ENCODE results near the gene FAR2. TPM values are rescaled to one million over a fixed set of nuclear protein-coding genes. Genes with fewer than 3 reads are reported as not detected.
"Not testable (repeated sequence)": the region's sequence is repeated elsewhere in the genome, so short reads cannot be mapped to it uniquely, and the experiment has no call there.

Gene FAR2
- total RNA-seq, 4 donors from 2014 or later: 0.62 to 4.1 (median 2.6) TPM

DNA sequence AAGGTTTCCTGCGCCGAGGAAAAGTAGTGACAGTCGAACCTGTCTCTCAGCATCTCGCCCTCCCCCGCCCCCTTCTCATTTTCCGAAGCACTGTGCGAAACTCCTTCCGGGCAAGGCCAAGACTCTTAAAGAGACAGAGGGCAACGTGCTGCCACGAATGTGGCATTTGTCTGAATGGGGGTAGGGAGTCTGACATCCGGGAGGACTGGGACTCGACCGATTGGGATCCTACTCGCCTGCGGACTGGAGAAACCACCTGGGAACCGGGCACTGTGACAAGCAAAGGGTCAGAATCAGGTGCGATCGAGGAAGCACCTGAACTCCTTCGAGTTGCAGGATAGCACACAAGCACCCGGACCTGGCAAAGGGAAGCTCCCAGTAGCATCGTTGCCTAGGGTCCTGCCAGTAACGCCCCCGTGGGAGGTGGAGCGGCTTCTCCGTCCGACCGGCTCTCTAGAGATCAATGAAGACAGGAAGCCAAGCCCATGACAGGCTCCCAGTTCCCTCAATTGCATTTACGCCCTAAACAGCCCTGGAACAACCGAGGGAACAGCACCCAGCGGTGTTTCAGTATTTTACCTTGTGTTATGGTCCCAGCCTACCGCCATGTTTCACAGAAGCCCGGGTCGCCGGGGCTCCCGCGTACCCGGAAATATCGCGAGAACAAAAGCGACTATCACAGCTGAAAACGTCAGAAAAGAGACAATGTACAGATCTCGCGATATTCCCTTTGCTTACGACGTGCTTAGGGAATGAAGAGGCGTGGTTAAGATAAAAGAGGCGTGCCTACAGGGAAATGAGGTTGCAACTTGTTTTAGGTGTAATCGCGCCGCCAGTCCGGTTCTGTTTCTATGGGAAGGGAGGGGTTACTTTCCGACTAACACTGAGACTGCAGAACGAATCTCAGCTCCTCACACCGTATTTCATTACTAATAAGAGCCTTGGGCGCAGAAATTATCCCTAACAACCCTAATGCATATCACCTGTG is 231.8 kb downstream of the FAR2 start, which contains the start of gene ERGIC2:
Gene ERGIC2, minus strand, starts transcription at position 637 of the 988 bp plus-strand sequence. CDS start 9,539 bp downstream, outside the sequence.
- in situ Hi-C loops (cut with MboI; ENCODE audit: low sequenced_read_pairs in 4 of 4): no loop called here
- Histone ChIP-seq H3K4me3 (peak within 1 kb of the TSS; percentile 88 to 99 (median 97)), H3K36me3 (no peaks in the 10 kb centered on the region), H3K27me3 (no peaks in the 10 kb centered on the region), H3K4me1 (peaks cover 13 to 15% of the 10 kb centered on the region in 2 donors), H3K27ac (peak within 1 kb of the TSS; percentile 79 to 89 (median 84)), H3K9me3 (no peaks in the 10 kb centered on the region)
- peak; percentile 36 to 50 for TF ChIP-seq POLR2A (IDR thresholded peaks at IDR 0.05)
- no peak for TF ChIP-seq CTCF (IDR thresholded peaks at IDR 0.05 in 4 of 5, conservative IDR thresholded peaks at IDR 0.05 in 1 of 5)
- ATAC-seq (peak; percentile 99 to 100), DNase-seq (peak; percentile 81 to 90)
- intact Hi-C loops (cut with DNase I; ENCODE audit: low total_unique reads): no loop called here

DNA sequence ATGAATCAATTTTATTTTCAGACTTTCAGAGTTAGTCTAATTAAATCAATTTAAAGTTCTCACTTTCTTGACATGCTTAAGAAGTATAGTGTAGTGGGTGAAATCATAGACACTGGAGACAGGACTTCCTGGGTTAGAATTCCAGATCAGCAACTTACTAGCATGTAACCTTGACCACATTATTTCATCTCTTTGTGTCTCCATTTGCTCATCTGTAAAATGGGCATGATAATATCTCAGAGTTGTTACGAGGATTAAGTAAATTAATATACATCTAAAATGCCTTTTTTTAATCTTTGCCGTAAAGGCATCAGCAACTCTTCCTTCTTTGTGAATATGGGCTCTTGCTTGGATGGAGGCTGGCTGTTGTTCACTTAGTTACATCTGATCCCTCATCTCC is 233.2 kb downstream of the FAR2 start:
- DNase-seq: no peak
- no peaks in the 10 kb centered on the region for H3K27me3 ChIP-seq
- no peak overlapping the region for H3K27ac ChIP-seq
- intact Hi-C loops (cut with DNase I; ENCODE audit: low total_unique reads) (no loop called here), in situ Hi-C loops (cut with MboI; ENCODE audit: low sequenced_read_pairs in 4 of 4) (no loop called here)
- H3K36me3 ChIP-seq: no peaks in the 10 kb centered on the region
- no peaks in the 10 kb centered on the region for H3K9me3 ChIP-seq
- ATAC-seq: no peak
- H3K4me3 ChIP-seq: no peak overlapping the region
- TF ChIP-seq POLR2A (IDR thresholded peaks at IDR 0.05) (no peak), CTCF (IDR thresholded peaks at IDR 0.05 in 4 of 5, conservative IDR thresholded peaks at IDR 0.05 in 1 of 5) (no peak)
- peaks cover 12 to 13% of the 10 kb centered on the region in 2 donors for H3K4me1 ChIP-seq

GRCh38 chr12:29385194-29385593 is 236.1 kb downstream of the FAR2 start:
- H3K9me3 ChIP-seq; H3K4me1 ChIP-seq; DNase-seq; ATAC-seq; H3K27ac ChIP-seq; intact Hi-C loops (cut with DNase I; ENCODE audit: low total_unique reads); H3K4me3 ChIP-seq; in situ Hi-C loops (cut with MboI; ENCODE audit: low sequenced_read_pairs in 4 of 4); H3K36me3 ChIP-seq; H3K27me3 ChIP-seq: not testable (repeated sequence)

Other genes starting within 250 kb of the FAR2 start
- gene ERGIC2, start 231.9 kb downstream of the FAR2 start, total RNA-seq: 10 to 100 TPM; 43.0 to 99.6 (median 50.2) TPM

Data from gastrocnemius medialis (tissue), 4 donors.